ENCODE data around the gene CADPS. TPM values are rescaled to one million over a fixed set of nuclear protein-coding genes. Genes with fewer than 3 reads are reported as not detected.

CADPS gene
- total RNA-seq, 1 experiment from 2014 or later, result not detected

DNA sequence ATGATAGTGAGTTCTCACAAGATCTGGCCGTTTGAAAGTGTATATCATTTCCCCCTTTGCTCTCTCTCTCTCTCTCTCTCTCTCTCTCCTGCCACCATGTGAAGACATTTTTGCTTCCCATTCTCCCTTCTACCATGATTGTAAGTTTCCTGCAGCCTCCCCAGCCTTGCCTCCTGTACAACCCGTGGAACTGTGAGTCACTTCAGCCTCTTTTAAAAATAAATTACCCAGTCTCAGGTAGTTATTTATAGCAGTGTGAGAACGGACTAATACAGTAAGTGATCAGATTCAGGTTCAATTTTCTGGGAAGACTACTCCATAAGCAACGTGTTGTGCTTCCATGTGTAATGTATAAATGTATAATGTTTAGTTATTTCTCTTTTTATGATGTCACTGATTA lies 29.2 kb downstream of the CADPS start:
- H3K9ac ChIP-seq (ENCODE audit: low read length), result no peak overlapping the region
- no TSS peak for BruUV-seq (replicated peaks)
- no peak overlapping the region for H3K4me3 ChIP-seq (ENCODE audit: low read length)
- H3K27ac ChIP-seq (ENCODE audit: low read length), result no peak overlapping the region
- ChIA-PET POLR2A (ENCODE audit: unreplicated experiment) (no interaction called here), CTCF (no interaction called here)
- no peaks in the 10 kb centered on the region for H3K79me2 ChIP-seq (ENCODE audit: low read length)
- no peaks in the 10 kb centered on the region for H3F3A ChIP-seq (ENCODE audit: low read length, unreplicated experiment)
- H3K9me2 ChIP-seq (replicated peaks; ENCODE audit: low read length), result no peaks in the 10 kb centered on the region
- TF ChIP-seq EZH2phosphoT487 (IDR thresholded peaks at IDR 0.05; ENCODE audit: borderline replicate concordance, low read length), result no peak
- TF ChIP-seq EZH2 (IDR thresholded peaks at IDR 0.05; ENCODE audit: low read length, unreplicated experiment), result no peak
- TF ChIP-seq, protein P1, sequence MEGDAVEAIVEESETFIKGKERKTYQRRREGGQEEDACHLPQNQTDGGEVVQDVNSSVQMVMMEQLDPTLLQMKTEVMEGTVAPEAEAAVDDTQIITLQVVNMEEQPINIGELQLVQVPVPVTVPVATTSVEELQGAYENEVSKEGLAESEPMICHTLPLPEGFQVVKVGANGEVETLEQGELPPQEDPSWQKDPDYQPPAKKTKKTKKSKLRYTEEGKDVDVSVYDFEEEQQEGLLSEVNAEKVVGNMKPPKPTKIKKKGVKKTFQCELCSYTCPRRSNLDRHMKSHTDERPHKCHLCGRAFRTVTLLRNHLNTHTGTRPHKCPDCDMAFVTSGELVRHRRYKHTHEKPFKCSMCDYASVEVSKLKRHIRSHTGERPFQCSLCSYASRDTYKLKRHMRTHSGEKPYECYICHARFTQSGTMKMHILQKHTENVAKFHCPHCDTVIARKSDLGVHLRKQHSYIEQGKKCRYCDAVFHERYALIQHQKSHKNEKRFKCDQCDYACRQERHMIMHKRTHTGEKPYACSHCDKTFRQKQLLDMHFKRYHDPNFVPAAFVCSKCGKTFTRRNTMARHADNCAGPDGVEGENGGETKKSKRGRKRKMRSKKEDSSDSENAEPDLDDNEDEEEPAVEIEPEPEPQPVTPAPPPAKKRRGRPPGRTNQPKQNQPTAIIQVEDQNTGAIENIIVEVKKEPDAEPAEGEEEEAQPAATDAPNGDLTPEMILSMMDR (conservative IDR thresholded peaks at IDR 0.05; ENCODE audit: low read depth, low read length), result no peak
- no peak overlapping the region for H2AFZ ChIP-seq (ENCODE audit: low read length)
- no peaks in the 10 kb centered on the region for H3K27me3 ChIP-seq (ENCODE audit: low read length)
- no peak for ATAC-seq
- intact Hi-C loops (cut with micrococcal nuclease), result no loop called here
- peaks cover 6% of the 10 kb centered on the region; the same call in 1 of the 2 replicates for H3K9me3 ChIP-seq (ENCODE audit: low read length)
- no peaks in the 10 kb centered on the region for H3K4me1 ChIP-seq (ENCODE audit: insufficient read depth, low read length)
- H4K20me1 ChIP-seq (ENCODE audit: low read length), result no peaks in the 10 kb centered on the region
- H3K4me2 ChIP-seq (ENCODE audit: low read length), result no peak overlapping the region
- DNase-seq, result no peak
- no peaks in the 10 kb centered on the region for H3K36me3 ChIP-seq (ENCODE audit: low read depth, low read length)

DNA sequence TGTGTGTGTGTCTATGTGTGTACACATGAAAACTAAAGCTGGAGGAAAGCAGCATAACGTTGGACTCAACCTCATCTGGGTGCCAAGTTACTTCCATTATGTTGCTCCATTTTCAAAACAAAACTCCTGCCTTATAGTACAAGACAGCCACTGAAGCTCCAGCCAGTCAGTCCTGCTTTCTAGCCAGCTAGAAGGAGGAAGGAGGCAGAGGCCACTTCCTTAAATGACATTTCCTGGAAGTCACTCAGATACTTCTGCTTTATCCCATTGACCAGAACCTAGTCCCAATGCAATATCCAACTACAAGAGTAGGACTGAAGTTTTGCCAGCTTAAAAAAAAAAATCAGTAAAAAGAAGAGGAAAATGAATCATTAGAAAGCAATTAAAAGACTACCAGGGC lies 31.7 kb downstream of the CADPS start:
- H4K20me1 ChIP-seq (ENCODE audit: low read length), result no peaks in the 10 kb centered on the region
- ChIA-PET CTCF (no interaction called here), POLR2A (ENCODE audit: unreplicated experiment) (no interaction called here)
- TF ChIP-seq, protein P1 (conservative IDR thresholded peaks at IDR 0.05; ENCODE audit: low read depth, low read length), result no peak
- TF ChIP-seq EZH2phosphoT487 (IDR thresholded peaks at IDR 0.05; ENCODE audit: borderline replicate concordance, low read length), result no peak
- no peak for TF ChIP-seq EZH2 (IDR thresholded peaks at IDR 0.05; ENCODE audit: low read length, unreplicated experiment)
- ATAC-seq, result no peak
- no peak overlapping the region for H3K27ac ChIP-seq (ENCODE audit: low read length)
- H3K9me3 ChIP-seq (ENCODE audit: low read length), result peaks cover 6% of the 10 kb centered on the region; the same call in 1 of the 2 replicates
- intact Hi-C loops (cut with micrococcal nuclease), result no loop called here
- no peaks in the 10 kb centered on the region for H3K36me3 ChIP-seq (ENCODE audit: low read depth, low read length)
- no peaks in the 10 kb centered on the region for H3K4me1 ChIP-seq (ENCODE audit: insufficient read depth, low read length)
- H3K4me3 ChIP-seq (ENCODE audit: low read length), result no peak overlapping the region
- H2AFZ ChIP-seq (ENCODE audit: low read length), result no peak overlapping the region
- no peaks in the 10 kb centered on the region for H3K79me2 ChIP-seq (ENCODE audit: low read length)
- no peaks in the 10 kb centered on the region for H3F3A ChIP-seq (ENCODE audit: low read length, unreplicated experiment)
- no peaks in the 10 kb centered on the region for H3K27me3 ChIP-seq (ENCODE audit: low read length)
- no peak for DNase-seq
- H3K9me2 ChIP-seq (replicated peaks; ENCODE audit: low read length), result no peaks in the 10 kb centered on the region
- no TSS peak for BruUV-seq (replicated peaks)
- H3K4me2 ChIP-seq (ENCODE audit: low read length), result no peak overlapping the region
- H3K9ac ChIP-seq (ENCODE audit: low read length), result no peak overlapping the region

DNA sequence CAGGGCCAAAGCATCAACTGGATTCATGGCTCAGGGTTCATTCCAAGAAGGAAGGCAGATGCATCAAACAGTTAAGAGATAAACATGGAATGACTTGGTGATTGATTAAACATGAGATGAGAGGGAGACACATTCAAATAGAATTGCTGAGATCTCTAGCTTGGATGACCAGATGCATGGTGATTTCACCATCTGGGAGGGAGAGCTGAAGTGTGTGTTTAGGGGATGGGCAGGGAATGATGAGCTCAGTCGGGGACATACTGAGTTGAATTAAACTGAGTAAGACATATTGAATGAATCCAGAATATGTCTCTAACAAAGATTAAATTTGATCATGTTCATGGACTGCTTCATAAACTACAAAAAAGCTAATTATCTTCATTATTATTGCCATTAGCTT lies 35.5 kb downstream of the CADPS start:
- no peak overlapping the region for H3K27ac ChIP-seq (ENCODE audit: low read length)
- no peak overlapping the region for H2AFZ ChIP-seq (ENCODE audit: low read length)
- BruUV-seq (replicated peaks), result no TSS peak
- no peaks in the 10 kb centered on the region for H3K79me2 ChIP-seq (ENCODE audit: low read length)
- no peaks in the 10 kb centered on the region for H3K36me3 ChIP-seq (ENCODE audit: low read depth, low read length)
- H3K9me2 ChIP-seq (replicated peaks; ENCODE audit: low read length), result no peaks in the 10 kb centered on the region
- ChIA-PET CTCF (no interaction called here), POLR2A (ENCODE audit: unreplicated experiment) (no interaction called here)
- intact Hi-C loops (cut with micrococcal nuclease), result no loop called here
- H3K4me2 ChIP-seq (ENCODE audit: low read length), result no peak overlapping the region
- ATAC-seq, result no peak
- H3K4me3 ChIP-seq (ENCODE audit: low read length), result no peak overlapping the region
- no peak for TF ChIP-seq EZH2 (IDR thresholded peaks at IDR 0.05; ENCODE audit: low read length, unreplicated experiment)
- no peaks in the 10 kb centered on the region for H4K20me1 ChIP-seq (ENCODE audit: low read length)
- H3F3A ChIP-seq (ENCODE audit: low read length, unreplicated experiment), result no peaks in the 10 kb centered on the region
- H3K9me3 ChIP-seq (ENCODE audit: low read length), result peaks cover 21% of the 10 kb centered on the region
- H3K27me3 ChIP-seq (ENCODE audit: low read length), result no peaks in the 10 kb centered on the region
- H3K4me1 ChIP-seq (ENCODE audit: insufficient read depth, low read length), result no peaks in the 10 kb centered on the region
- DNase-seq, result no peak
- H3K9ac ChIP-seq (ENCODE audit: low read length), result no peak overlapping the region
